ENCODE results near the gene SSH2.

Gene SSH2

DNA sequence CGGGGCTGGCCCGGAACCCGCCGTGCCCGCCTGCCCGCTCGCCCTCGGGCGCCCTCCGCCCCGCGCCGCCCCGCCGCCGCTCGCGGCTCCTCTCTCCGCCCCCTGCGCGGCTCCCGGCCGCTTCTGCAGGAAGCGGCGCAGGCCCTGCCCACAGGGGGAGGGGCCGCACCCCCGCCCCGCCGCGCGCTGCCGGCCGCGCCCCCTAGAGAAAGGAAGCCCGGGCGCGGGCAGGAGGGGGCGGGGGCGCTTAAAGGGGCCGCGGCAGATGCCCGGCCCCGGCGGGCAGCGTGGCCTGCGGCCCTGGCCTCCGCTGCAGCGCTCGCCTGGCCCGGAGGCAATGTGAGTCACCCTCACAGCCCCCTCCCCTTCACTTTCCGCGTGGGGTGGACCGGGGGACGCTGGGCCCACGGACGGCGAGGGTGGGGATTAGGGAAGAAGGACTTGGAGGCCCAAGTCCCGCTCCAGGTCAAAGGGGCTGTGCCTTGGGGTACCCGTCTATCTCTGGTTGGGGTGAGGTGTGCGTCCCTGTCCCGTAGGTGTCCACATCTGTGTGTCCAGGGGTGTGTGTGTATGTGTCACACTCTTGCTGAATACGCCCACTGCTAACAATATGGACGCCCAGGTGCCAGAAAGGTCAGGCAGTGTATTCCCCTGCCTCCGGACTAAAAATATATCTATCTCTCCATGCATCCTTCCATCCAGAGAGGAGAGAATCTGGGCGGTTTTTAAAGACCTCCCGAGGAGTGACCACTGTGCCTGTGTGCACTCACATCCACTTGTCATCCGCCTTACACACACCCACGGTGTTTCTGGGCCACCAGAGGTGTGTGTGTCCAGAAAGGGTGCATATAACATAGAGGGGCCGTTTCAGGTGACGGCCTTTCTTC lies 340.3 kb downstream of the SSH2 start, which contains the start of gene GIT1:
GIT1 (minus strand) TSS at position 125 of the 887 bp plus-strand sequence. CDS start 270 bp downstream, outside the sequence.
- peak; percentile 95 for DNase-seq (ENCODE audit: low spot score)

GRCh38 chr17:29588562-29589411 lies 341.2 kb downstream of the SSH2 start:
- peak; percentile 72 for DNase-seq (ENCODE audit: low spot score)

GRCh38 chr17:29588017-29588561 lies 341.9 kb downstream of the SSH2 start:
- no peak for DNase-seq (ENCODE audit: low spot score)

DNA sequence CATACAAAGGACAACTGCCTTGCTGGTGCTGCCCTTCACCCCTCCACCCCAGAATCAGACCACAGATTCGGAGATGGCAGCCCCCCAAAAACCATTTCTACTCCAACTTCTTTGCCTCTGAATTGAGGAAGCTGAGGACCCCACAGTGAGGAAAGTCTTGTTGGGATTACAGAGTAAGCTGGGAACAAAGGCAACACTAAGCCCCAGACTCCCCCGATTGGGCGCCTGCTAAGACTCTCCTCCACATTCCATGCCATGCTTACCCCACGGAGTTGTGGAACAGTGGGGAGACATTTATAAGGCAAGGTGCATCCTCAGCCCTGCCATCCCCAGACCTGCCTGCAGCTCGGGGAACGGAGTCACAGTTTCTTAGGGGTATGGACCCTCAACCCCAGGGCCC lies 342.4 kb downstream of the SSH2 start:
- DNase-seq (ENCODE audit: low spot score), result no peak

GRCh38 chr17:29586676-29587469 lies 343.2 kb downstream of the SSH2 start:
- no peak for DNase-seq (ENCODE audit: low spot score)

GRCh38 chr17:29585080-29585751 lies 344.8 kb downstream of the SSH2 start:
- no peak for DNase-seq (ENCODE audit: low spot score)

GRCh38 chr17:29584452-29585079 lies 345.5 kb downstream of the SSH2 start:
- no peak for DNase-seq (ENCODE audit: low spot score)

- no peak for DNase-seq (ENCODE audit: low spot score)
These were observed 346.4 kb downstream of the SSH2 start for GRCh38 chr17:29583324-29584248.

GRCh38 chr17:29582772-29583171 lies 347.3 kb downstream of the SSH2 start:
- DNase-seq (ENCODE audit: low spot score), result no peak

- no peak for DNase-seq (ENCODE audit: low spot score)
These were observed 347.7 kb downstream of the SSH2 start for GRCh38 chr17:29582254-29582765.

DNA sequence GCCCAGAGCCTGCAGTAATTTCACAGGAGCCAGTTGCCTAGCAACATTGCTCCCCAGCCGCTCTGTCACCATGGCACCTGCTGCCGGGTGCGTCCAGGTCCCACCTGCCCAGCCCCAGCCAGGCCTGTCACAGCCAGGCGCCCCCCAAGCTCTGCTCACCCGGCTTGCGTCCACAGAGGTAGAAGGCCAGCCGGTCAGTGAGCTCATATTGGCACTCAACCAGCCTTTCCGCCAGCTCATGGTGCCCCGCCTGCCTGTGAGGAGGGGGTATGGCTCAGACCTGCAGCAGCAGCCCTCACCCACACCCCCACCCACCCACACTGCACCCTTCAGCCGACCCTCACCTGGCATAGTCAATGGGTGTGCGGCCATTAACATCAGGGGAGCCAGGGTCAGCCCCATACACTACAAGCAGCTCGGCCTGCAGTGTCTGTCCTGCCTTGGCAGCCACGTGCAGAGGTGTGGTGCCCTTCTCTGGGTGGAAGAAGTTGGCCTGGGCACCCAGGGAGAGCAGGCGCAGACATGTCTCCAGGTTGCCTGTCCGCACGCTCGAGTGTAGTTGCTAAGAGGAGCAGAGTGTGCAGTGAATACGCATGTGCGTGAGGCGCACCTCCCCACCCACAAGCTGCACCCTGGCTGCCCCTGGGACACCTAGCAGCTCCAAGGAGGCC lies 348.3 kb downstream of the SSH2 start:
- DNase-seq (ENCODE audit: low spot score), result no peak

GRCh38 chr17:29579866-29580771 lies 349.9 kb downstream of the SSH2 start:
- peak; percentile 90 for DNase-seq (ENCODE audit: low spot score)

GRCh38 chr17:29578626-29579485 lies 351.2 kb downstream of the SSH2 start:
- DNase-seq (ENCODE audit: low spot score), result no peak

DNA sequence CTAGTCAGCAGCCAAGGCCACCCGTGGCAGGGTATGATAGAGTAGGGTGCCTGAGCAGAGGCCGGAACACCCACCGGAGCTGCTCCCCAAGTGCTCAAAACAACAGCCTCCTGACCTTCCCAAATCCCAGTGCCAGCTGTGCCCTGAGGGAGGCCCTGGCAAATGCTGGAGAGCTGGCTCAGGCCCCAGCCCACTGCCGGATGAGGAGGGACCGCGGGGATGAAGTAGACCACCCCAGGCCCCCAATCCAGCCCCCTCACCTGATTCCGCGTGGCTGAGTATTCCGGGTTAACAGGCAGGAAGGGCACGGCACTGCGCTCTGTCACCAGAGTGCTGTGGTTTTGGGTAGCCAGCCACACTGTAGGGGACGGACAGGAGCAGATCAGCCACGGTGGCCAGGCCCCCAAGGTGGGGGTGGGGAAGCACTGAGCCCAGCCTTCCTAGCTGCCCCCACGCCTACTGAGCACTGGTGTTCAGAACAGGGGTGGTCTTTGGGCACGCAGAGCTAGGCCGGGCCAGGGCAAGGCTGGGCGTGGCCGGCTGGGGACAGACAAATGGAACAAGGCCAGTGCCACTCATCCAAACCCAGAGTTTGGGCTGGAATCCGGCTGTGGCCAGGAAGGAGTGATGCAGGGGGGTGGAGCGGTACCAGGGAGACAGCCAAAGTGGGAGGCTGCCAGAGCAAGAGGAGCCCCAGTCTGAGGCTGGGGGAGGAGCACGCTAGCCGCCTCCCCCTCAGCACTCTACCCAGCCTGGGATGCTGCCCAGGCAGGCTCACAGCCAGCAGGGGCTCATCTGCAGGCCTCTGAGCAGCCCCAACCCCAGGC lies 352.4 kb downstream of the SSH2 start:
- DNase-seq (ENCODE audit: low spot score), result no peak

GRCh38 chr17:29577001-29577370 lies 353.0 kb downstream of the SSH2 start:
- DNase-seq (ENCODE audit: low spot score), result no peak
